IMR-90 (cell line): Measurements from ENCODE around the gene FGGY. TPM values are rescaled to one million over a fixed set of nuclear protein-coding genes. Genes with fewer than 3 reads are reported as not detected.

Experiments
- ATAC-seq: fragments of 200-7000 bp; cut with Tn5 transposase; 2 replicates; pipeline ENCODE4 v1.9.1; 2020; ENCODE audit warnings: low read depth, mild to moderate bottlenecking, moderate library complexity
- BruUV-seq: library from RNA; stranded (reverse); fragments of 400-500 nt; replicated peaks from 2 replicates; lab custom pipeline; 2021; lab: Mats Ljungman, UMichigan
- CTCF ChIA-PET: fragments of 300-600 bp; formaldehyde crosslinking; extraction: SDS; loops from one replicate; lab custom pipeline; 2021; ENCODE audit warnings: antibody characterized with exemption; lab: Yijun Ruan, JAX
- POLR2A ChIA-PET: fragments of 300-600 bp; sonication (Branson Sonifier 250); formaldehyde crosslinking; loops from one replicate; lab custom pipeline; 2022; ENCODE audit warnings: antibody characterized with exemption; ENCODE audit not compliant: unreplicated experiment; lab: Charles Lee
- DNase-seq: peaks from one replicate; pipeline ENCODE4 v3.0.0; 2013
- H2AFZ ChIP-seq: replicated peaks from 2 replicates; pipeline ENCODE3; 2013; ENCODE audit warnings: low read length, mild to moderate bottlenecking; ENCODE audit not compliant: poor library complexity
- H2AK5ac ChIP-seq: 2 replicates; pipeline ENCODE4 v1.6.1; 2013; ENCODE audit warnings: low read depth, low read length, inconsistent platforms
- H2AK9ac ChIP-seq: replicated peaks from 2 replicates; pipeline ENCODE3; 2013; ENCODE audit warnings: mild to moderate bottlenecking, low read depth, low read length, moderate library complexity; ENCODE audit not compliant: poor library complexity
- H2BK120ac ChIP-seq: 2 replicates; pipeline ENCODE4 v1.6.1; 2013; ENCODE audit warnings: low read depth, low read length, inconsistent platforms
- H2BK15ac ChIP-seq: 3 replicates; pipeline ENCODE4 v1.6.1; 2013; ENCODE audit warnings: low read depth, low read length, inconsistent platforms
- H2BK20ac ChIP-seq: 2 replicates; pipeline ENCODE4 v1.6.1; 2013; ENCODE audit warnings: low read depth, mild to moderate bottlenecking, inconsistent platforms, low read length, moderate library complexity
- H2BK5ac ChIP-seq: 2 replicates; pipeline ENCODE4 v1.6.1; 2013; ENCODE audit warnings: mild to moderate bottlenecking, low read depth, low read length, inconsistent platforms; ENCODE audit not compliant: poor library complexity, severe bottlenecking
- H3K14ac ChIP-seq: replicated peaks from 2 replicates; pipeline ENCODE4 v1.6.1; 2013; ENCODE audit warnings: low read depth, low read length, inconsistent platforms
- H3K18ac ChIP-seq: 2 replicates; pipeline ENCODE4 v1.6.1; 2013; ENCODE audit warnings: low read depth, low read length, control low read depth
- H3K23ac ChIP-seq: 2 replicates; pipeline ENCODE4 v1.6.1; 2013; ENCODE audit warnings: low read depth, low read length, inconsistent platforms
- H3K27ac ChIP-seq: 2 replicates; pipeline ENCODE4 v1.5.1; 2013; ENCODE audit warnings: mild to moderate bottlenecking, control low read depth, low read length; ENCODE audit not compliant: insufficient read depth
- H3K27me3 ChIP-seq: 2 replicates; pipeline ENCODE4 v1.6.1; 2013; ENCODE audit warnings: low read length; ENCODE audit not compliant: control insufficient read depth, insufficient read depth
- H3K36me3 ChIP-seq: 2 replicates; pipeline ENCODE4 v1.6.1; 2013; ENCODE audit warnings: low read length, mixed read lengths; ENCODE audit not compliant: control insufficient read depth, insufficient read depth
- H3K4ac ChIP-seq: 2 replicates; pipeline ENCODE4 v1.6.1; 2013; ENCODE audit warnings: low read depth, low read length, inconsistent platforms
- H3K4me1 ChIP-seq: 2 replicates; pipeline ENCODE4 v1.6.1; 2013; ENCODE audit warnings: low read length, mixed read lengths; ENCODE audit not compliant: control insufficient read depth, insufficient read depth
- H3K4me2 ChIP-seq: 2 replicates; pipeline ENCODE4 v1.6.1; 2013; ENCODE audit warnings: low read depth, mild to moderate bottlenecking, control low read depth, low read length, moderate library complexity
- H3K4me3 ChIP-seq: 2 replicates; pipeline ENCODE4 v1.5.1; 2013; ENCODE audit warnings: low read depth, mild to moderate bottlenecking, control low read depth, low read length, moderate library complexity; ENCODE audit not compliant: insufficient read depth
- H3K56ac ChIP-seq: 2 replicates; pipeline ENCODE4 v1.6.1; 2013; ENCODE audit warnings: low read length, inconsistent platforms; ENCODE audit not compliant: insufficient read depth; ENCODE audit errors: extremely low read depth
- H3K79me1 ChIP-seq, 2 experiments: 2 replicates each; pipeline ENCODE4 v1.6.1; 2013; ENCODE audit warnings: low read length in 2 of 2, inconsistent platforms in 1 of 2, low read depth in 1 of 2
- H3K9ac ChIP-seq: 2 replicates; pipeline ENCODE4 v1.6.1; 2013; ENCODE audit warnings: low read depth, low read length, control low read depth
- H3K9me1 ChIP-seq: 2 replicates; pipeline ENCODE4 v1.6.1; 2013; ENCODE audit warnings: low read length, inconsistent platforms; ENCODE audit not compliant: insufficient read depth
- H3K9me3 ChIP-seq: 2 replicates; pipeline ENCODE4 v1.6.1; 2013; ENCODE audit warnings: low read length; ENCODE audit not compliant: control insufficient read depth, insufficient read depth
- H4K20me1 ChIP-seq: 2 replicates; pipeline ENCODE4 v1.6.1; 2013; ENCODE audit warnings: low read length, inconsistent platforms; ENCODE audit not compliant: insufficient read depth
- H4K5ac ChIP-seq: 2 replicates; pipeline ENCODE4 v1.6.1; 2013; ENCODE audit warnings: mild to moderate bottlenecking, low read depth, low read length, control low read depth
- H4K8ac ChIP-seq, 2 experiments: 2 replicates each; pipeline ENCODE4 v1.6.1; 2013; ENCODE audit warnings: low read depth in 2 of 2, low read length in 2 of 2, control low read depth in 1 of 2, inconsistent platforms in 1 of 2
- H4K91ac ChIP-seq: 2 replicates; pipeline ENCODE4 v1.6.1; 2013; ENCODE audit warnings: low read depth, low read length, inconsistent platforms; ENCODE audit not compliant: insufficient read depth
- CHD1 ChIP-seq: IDR thresholded peaks from 2 replicates; pipeline ENCODE4 v1.6.1; 2012; ENCODE audit warnings: low read depth, low read length, improper control_type of control experiment
- FOS ChIP-seq: fragments of 150-350 bp; IDR thresholded peaks from 2 replicates; pipeline ENCODE4 v1.6.1; 2016; ENCODE audit warnings: low read depth, low read length
- MAFK ChIP-seq: IDR thresholded peaks from 2 replicates; pipeline ENCODE4 v1.6.1; 2012; ENCODE audit warnings: low read depth, low read length, improper control_type of control experiment
- MAZ ChIP-seq: IDR thresholded peaks from 2 replicates; pipeline ENCODE4 v1.6.1; 2012; ENCODE audit warnings: low read depth, mild to moderate bottlenecking, low read length, improper control_type of control experiment, moderate library complexity, borderline replicate concordance
- NFE2L2 ChIP-seq: fragments of 150-350 bp; IDR thresholded peaks from 2 replicates; pipeline ENCODE4 v1.6.1; 2016; ENCODE audit warnings: low read depth, mild to moderate bottlenecking, low read length
- POLR2A ChIP-seq: IDR thresholded peaks from 2 replicates; pipeline ENCODE4 v1.6.1; 2012; ENCODE audit warnings: mild to moderate bottlenecking, low read depth, low read length
- RCOR1 ChIP-seq: IDR thresholded peaks from 2 replicates; pipeline ENCODE4 v1.6.1; 2012; ENCODE audit warnings: mild to moderate bottlenecking, low read length, improper control_type of control experiment; ENCODE audit not compliant: insufficient replicate concordance
- SMC3 ChIP-seq: fragments of 150-350 bp; IDR thresholded peaks from 2 replicates; pipeline ENCODE4 v1.6.1; 2016; ENCODE audit warnings: low read depth, mild to moderate bottlenecking, antibody characterized with exemption, low read length, moderate library complexity
- WGBS, 2 experiments: methylation state at CpG; one replicate each; pipeline versions ENCODE4 v1.1.5 to v1.1.7; 2013; ENCODE audit warnings: missing lambda C conversion rate in 2 of 2; ENCODE audit not compliant: insufficient read length in 1 of 2; ENCODE audit errors: extremely low coverage in 2 of 2; 5-methylcytosine and 5-hydroxymethylcytosine counted together
- dilution Hi-C: fragments of 300-500 bp; cut with HindIII; formaldehyde crosslinking; loops from one replicate; pipeline ENCODE4 v1.14.3; 2018; ENCODE audit warnings: low sequenced_read_pairs; ENCODE audit not compliant: unreplicated experiment
- in situ Hi-C: fragments of 300-500 bp; cut with MboI; formaldehyde crosslinking; loops from 3 replicates; pipeline ENCODE4 v1.14.3; 2019; ENCODE audit warnings: low sequenced_read_pairs, inconsistent platforms, mixed read lengths
- intact Hi-C: fragments of 100-400 bp; cut with micrococcal nuclease; formaldehyde crosslinking; loops from 2 replicates; pipeline ENCODE4 v1.10.0; 2022
- polyA plus RNA-seq, 3 experiments: library from polyadenylated mRNA; depleted of rRNA; stranded (reverse); fragments of >200 nt; gene quantifications; 2 replicates each; pipeline ENCODE4 v1.2.3, GENCODE V29; 2012; ENCODE audit warnings: low replicate concordance in 1 of 3
- total RNA-seq: library from RNA; depleted of rRNA; stranded (reverse); fragments of >200 nt; gene quantifications from 2 replicates; pipeline ENCODE4 v1.2.3, GENCODE V29; 2012

FGGY gene
- total and polyA plus RNA-seq, 2 of the 4 experiments (the other 2 are of a cell fraction), result 5.6 to 14.0 TPM

GRCh38 chr1:59689730-59690129 lies 392.8 kb downstream of the FGGY start:
- H4K20me1 ChIP-seq, result no peaks in the 10 kb centered on the region
- no TSS peak for BruUV-seq
- H2AK5ac ChIP-seq, result no peak overlapping the region
- no peak overlapping the region for H2BK20ac ChIP-seq
- H3K18ac ChIP-seq, result no peak overlapping the region; the same call in 1 of the 2 replicates
- TF ChIP-seq FOS (no peak), RCOR1 (no peak), MAFK (no peak), CHD1 (no peak), MAZ (no peak), NFE2L2 (no peak), SMC3 (no peak), POLR2A (no peak)
- H3K4me3 ChIP-seq, result no peak overlapping the region
- no peak overlapping the region for H2BK5ac ChIP-seq
- no peak overlapping the region for H4K5ac ChIP-seq
- no peak overlapping the region for H2BK15ac ChIP-seq
- no peak overlapping the region for H3K14ac ChIP-seq
- H3K79me1 ChIP-seq, result no peaks in the 10 kb centered on the region
- no peaks in the 10 kb centered on the region; the same call in 1 of the 2 replicates for H3K4me1 ChIP-seq
- no peak overlapping the region for H3K56ac ChIP-seq
- no peaks in the 10 kb centered on the region; the same call in none of the 2 replicates for H3K27me3 ChIP-seq
- dilution Hi-C loops (no loop called here), in situ Hi-C loops (no loop called here), intact Hi-C loops (no loop called here)
- H3K23ac ChIP-seq, result no peak overlapping the region
- WGBS, 2 experiments, result no CpG with 5 or more reads among the region's 1 CpG
- no peak overlapping the region for H2AFZ ChIP-seq
- no peak overlapping the region for H4K91ac ChIP-seq
- H2AK9ac ChIP-seq, result no peak overlapping the region
- H3K9me1 ChIP-seq, result no peaks in the 10 kb centered on the region
- no peak overlapping the region for H3K9ac ChIP-seq
- ATAC-seq, result no peak
- H2BK120ac ChIP-seq, result no peak overlapping the region
- H4K8ac ChIP-seq, result no peak overlapping the region
- H3K4me2 ChIP-seq, result no peak overlapping the region
- DNase-seq, result no peak
- no peaks in the 10 kb centered on the region for H3K9me3 ChIP-seq
- H3K4ac ChIP-seq, result no peak overlapping the region
- ChIA-PET CTCF (interaction anchor here (0.6 kb wide), 1 partner anchor 767 kb away, joined by 3 read pairs; no protein-coding TSS in a partner anchor), POLR2A (interaction anchor here (0.6 kb wide), 1 partner anchor 665 kb away, joined by 3 read pairs; no protein-coding TSS in a partner anchor)
- no peak overlapping the region for H3K27ac ChIP-seq
- no peaks in the 10 kb centered on the region for H3K36me3 ChIP-seq
